LNCAP (cell line): Measurements from ENCODE around the gene ASTN2.

Source experiments
- TF ChIP-seq, protein P1 (sequence below): fragments of 450-650 bp; IDR thresholded peaks from 2 replicates; pipeline ENCODE4 v1.5.1; 2017; ENCODE audit warnings: mild to moderate bottlenecking

Gene ASTN2

GRCh38 chr9:117413346-117414219 lies 1.3 kb downstream of the ASTN2 start:
- TF ChIP-seq, protein P1, sequence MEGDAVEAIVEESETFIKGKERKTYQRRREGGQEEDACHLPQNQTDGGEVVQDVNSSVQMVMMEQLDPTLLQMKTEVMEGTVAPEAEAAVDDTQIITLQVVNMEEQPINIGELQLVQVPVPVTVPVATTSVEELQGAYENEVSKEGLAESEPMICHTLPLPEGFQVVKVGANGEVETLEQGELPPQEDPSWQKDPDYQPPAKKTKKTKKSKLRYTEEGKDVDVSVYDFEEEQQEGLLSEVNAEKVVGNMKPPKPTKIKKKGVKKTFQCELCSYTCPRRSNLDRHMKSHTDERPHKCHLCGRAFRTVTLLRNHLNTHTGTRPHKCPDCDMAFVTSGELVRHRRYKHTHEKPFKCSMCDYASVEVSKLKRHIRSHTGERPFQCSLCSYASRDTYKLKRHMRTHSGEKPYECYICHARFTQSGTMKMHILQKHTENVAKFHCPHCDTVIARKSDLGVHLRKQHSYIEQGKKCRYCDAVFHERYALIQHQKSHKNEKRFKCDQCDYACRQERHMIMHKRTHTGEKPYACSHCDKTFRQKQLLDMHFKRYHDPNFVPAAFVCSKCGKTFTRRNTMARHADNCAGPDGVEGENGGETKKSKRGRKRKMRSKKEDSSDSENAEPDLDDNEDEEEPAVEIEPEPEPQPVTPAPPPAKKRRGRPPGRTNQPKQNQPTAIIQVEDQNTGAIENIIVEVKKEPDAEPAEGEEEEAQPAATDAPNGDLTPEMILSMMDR, result no peak

DNA sequence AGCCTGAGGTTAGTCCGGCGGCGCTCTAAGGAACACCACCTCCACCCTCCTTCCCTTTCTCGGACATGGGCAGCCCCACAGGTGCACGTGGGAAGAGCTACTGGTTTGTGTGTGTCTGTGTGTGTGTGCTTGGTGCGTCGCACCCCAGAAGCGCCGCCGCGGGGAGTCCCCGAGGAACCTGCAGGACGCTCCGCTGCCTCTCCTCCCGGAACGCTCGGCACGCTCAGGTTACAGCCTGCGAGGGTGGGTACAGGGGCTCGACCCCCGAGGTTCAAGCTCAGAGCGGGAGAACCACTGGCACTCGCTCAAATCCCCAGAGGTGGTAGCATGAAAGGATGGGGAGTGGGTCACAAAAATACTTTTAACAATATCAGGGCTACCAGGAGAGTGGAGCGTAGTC lies 2.0 kb downstream of the ASTN2 start:
- TF ChIP-seq, protein P1, result no peak

GRCh38 chr9:117412006-117412715 lies 2.7 kb downstream of the ASTN2 start:
- TF ChIP-seq, protein P1, result no peak

GRCh38 chr9:117411547-117411946 lies 3.3 kb downstream of the ASTN2 start:
- TF ChIP-seq, protein P1, result peak; percentile 51; the same call in 1 of the 2 replicates

- TF ChIP-seq, protein P1, result no peak
Observed at GRCh38 chr9:117409321-117409720, 5.5 kb downstream of the ASTN2 start.

DNA sequence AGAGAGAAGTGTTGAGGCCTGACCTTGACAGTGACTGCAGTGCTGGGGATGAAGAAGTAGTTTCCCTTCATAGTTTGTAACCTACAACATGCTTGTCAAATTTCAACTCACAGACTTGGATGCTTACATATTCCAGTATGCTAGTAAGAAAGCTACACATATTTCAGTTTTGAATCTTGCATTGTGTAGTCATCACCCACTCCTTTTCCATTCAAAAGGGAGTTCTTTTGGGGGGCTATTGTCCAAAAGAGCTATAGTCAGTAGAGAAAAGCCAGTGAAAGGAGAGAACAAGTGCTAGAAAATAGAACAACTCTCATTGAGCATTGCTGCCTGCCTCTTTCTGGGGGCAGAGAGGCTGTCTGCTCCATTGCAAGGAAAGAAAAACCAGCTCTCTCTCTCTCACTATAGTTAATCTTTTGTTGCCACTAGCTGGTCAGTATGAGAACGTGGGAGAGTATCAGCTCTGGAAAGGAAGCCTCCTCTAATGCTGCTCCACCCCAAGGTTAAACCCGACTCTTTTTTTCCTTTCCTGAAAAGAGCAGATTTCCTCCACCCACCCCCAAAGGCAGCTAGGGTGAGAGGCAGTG lies 7.3 kb downstream of the ASTN2 start:
- TF ChIP-seq, protein P1, result no peak

- TF ChIP-seq, protein P1, result no peak
Observed at GRCh38 chr9:117405950-117406705, 8.7 kb downstream of the ASTN2 start.
